ENCODE data around the gene PDE2A. TPM values are rescaled to one million over a fixed set of nuclear protein-coding genes. Genes with fewer than 3 reads are reported as not detected.
A peak's percentile ranks its signal among the peaks of the same experiment; 100 is the strongest.

The PDE2A gene
- total RNA-seq, 2 experiments from 2014 or later, result 0.40 to 0.48 TPM

DNA sequence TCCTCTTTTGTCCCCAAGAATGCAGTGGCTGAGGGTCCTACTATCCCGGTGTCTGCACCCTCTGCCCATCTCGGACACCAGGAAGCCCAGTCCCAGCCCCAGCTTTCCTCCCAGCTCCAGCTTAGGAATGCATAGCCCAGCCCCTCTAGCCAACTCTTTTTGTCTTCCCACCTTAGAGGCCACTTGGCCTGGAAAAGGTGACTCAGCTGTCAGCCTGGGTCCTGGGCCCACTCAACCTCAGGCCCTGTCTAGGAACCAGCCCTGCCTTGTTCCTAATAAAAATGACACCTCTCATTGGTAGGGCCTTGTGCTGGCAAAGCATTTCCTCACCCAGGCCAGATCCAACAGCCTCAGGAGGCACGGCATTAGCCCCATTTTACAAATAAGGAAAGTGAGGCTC is 28.2 kb downstream of the PDE2A start:
- no peaks in the 10 kb centered on the region for H3K9me3 Mint-ChIP-seq
- no peaks in the 10 kb centered on the region for H3K4me1 Mint-ChIP-seq
- POLR2A ChIA-PET, result no interaction called here
- CTCF ChIA-PET, result interaction anchor here (1.1 to 2.5 kb wide), 3 partner anchors 10 to 175 kb away, joined by 3 to 8 read pairs (median 4); no protein-coding TSS in a partner anchor
- H3K4me3 Mint-ChIP-seq, result no peak overlapping the region
- no peak overlapping the region for H3K27ac Mint-ChIP-seq
- no peak for DNase-seq
- H3K36me3 Mint-ChIP-seq (ENCODE audit: low read depth), result no peaks in the 10 kb centered on the region
- peaks cover 5% of the 10 kb centered on the region for H3K27me3 Mint-ChIP-seq

GRCh38 chr11:72643547-72643946 is 30.7 kb downstream of the PDE2A start:
- no peaks in the 10 kb centered on the region for H3K9me3 Mint-ChIP-seq
- ChIA-PET CTCF (interaction anchor here (0.6 to 2.5 kb wide), 9 partner anchors 8 to 172 kb away, joined by 3 to 10 read pairs (median 3); no protein-coding TSS in a partner anchor), POLR2A (no interaction called here)
- no peak overlapping the region for H3K4me3 Mint-ChIP-seq
- H3K36me3 Mint-ChIP-seq (ENCODE audit: low read depth), result no peaks in the 10 kb centered on the region
- peaks cover 5% of the 10 kb centered on the region for H3K27me3 Mint-ChIP-seq
- DNase-seq, result no peak
- no peaks in the 10 kb centered on the region for H3K4me1 Mint-ChIP-seq
- no peak overlapping the region for H3K27ac Mint-ChIP-seq

- CTCF ChIA-PET, result interaction anchor here (0.6 to 2.5 kb wide), 8 partner anchors 7 to 53 kb away, joined by 3 to 10 read pairs (median 3); no protein-coding TSS in a partner anchor
Measured at GRCh38 chr11:72642884-72643522, 31.2 kb downstream of the PDE2A start.

DNA sequence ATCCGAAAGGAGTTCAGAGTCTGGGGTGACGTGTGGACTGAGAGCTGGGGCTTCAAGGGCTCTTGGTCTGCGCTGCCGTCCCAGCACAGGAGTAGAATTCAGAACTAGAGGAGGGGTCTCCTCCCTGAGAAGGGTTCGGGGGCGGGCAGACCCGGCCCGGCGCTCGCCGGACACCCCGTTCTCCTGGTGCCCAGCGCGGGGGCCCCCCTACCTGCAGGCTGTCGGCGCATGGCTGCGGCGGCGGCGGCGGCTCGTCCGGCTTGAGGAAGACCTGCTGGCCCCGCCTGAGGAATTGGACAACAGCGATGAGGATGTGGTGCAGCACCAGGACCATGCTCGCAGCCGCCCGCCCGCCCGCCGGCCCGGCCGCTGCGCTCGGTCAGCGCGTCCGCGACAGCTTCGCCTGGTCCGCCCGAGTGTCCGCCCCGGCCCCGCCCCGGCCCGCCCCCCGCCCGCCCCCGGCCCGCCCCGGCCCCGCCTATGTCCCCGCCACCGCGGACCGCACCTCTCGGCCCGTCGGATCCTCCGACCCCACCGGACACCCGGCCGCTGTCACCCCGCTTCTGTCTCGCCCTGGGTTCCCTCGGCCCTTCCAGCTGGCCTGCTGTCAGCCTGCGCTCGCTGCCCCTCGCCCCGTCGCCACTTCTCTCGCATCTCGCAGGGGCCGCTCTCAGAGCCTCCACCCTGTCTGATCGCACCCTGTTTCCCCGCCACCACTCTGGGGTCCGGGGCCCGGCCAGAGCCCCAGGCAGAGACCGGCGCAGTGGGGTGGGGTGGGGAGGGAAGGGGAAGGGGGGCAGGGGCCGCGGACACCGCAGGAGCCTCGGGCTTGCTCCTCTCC is 32.0 kb downstream of the PDE2A start:
- peak overlapping the region; percentile 14 for H3K4me3 Mint-ChIP-seq
- H3K27ac Mint-ChIP-seq, result no peak overlapping the region
- POLR2A ChIA-PET, result no interaction called here
- no peaks in the 10 kb centered on the region for H3K9me3 Mint-ChIP-seq
- H3K4me1 Mint-ChIP-seq, result no peaks in the 10 kb centered on the region
- no peaks in the 10 kb centered on the region for H3K36me3 Mint-ChIP-seq (ENCODE audit: low read depth)
- no peak for DNase-seq
- CTCF ChIA-PET, result interaction anchor here (1.0 to 2.5 kb wide), 3 partner anchors 13 to 56 kb away, joined by 3 to 10 read pairs (median 4); no protein-coding TSS in a partner anchor
- H3K27me3 Mint-ChIP-seq, result peaks cover 5% of the 10 kb centered on the region

More at GRCh38 chr11:72642884-72643522, 31.2 kb downstream of the PDE2A start:
- peak; percentile 55 for DNase-seq
- Mint-ChIP-seq H3K36me3 (ENCODE audit: low read depth) (no peaks in the 10 kb centered on the region), H3K4me3 (no peak overlapping the region), H3K27me3 (peaks cover 5% of the 10 kb centered on the region), H3K9me3 (no peaks in the 10 kb centered on the region), H3K27ac (no peak overlapping the region), H3K4me1 (no peaks in the 10 kb centered on the region)
- POLR2A ChIA-PET, result no interaction called here

GRCh38 chr11:72641522-72642042 is 32.6 kb downstream of the PDE2A start:
- Mint-ChIP-seq H3K27ac (no peak overlapping the region), H3K36me3 (ENCODE audit: low read depth) (no peaks in the 10 kb centered on the region), H3K27me3 (peaks cover 5% of the 10 kb centered on the region), H3K4me1 (no peaks in the 10 kb centered on the region), H3K4me3 (no peak overlapping the region), H3K9me3 (no peaks in the 10 kb centered on the region)
- ChIA-PET CTCF (interaction anchor here (1.3 to 2.5 kb wide), 2 partner anchors 52 to 55 kb away, joined by 3 to 10 read pairs; no protein-coding TSS in a partner anchor), POLR2A (no interaction called here)
- no peak for DNase-seq

DNA sequence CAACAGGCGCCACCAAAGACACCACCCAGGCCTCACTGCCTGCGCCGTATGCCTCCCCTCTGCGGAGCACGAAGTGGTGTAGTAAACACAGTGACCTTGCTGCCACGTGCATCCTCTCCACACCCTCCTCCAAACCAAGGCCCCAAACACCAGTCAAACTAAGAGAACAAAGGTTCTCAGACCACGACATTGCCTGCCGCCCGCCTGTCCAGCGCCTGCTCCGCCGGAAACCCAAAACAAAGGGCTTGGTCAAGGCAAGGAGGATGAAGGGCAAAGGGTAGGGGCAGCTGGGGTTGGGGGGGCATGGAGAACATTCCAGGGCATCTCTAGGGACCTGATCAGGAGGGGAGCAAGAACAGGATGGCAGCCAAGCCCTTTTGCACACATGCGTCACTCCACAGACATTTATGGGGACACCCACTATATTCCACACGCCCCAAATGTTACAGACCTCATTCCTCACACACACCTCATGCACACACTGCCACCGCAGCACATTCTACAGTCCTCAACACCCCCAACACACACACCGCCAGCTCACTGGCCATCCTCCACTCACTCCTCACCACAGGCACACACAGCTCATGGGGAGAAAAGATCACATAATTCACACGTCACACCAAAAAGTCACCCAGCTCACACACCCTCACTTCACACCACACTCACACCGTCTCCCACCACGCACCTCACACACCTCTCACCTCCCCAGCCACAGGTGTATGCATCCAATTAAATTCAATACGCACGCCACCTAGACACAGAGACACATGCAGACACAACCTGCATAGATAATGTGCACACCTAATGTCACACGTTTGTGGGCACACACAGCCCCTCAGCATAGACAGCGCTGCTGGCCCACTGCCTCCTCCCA is 34.5 kb downstream of the PDE2A start:
- Mint-ChIP-seq H3K4me1 (no peaks in the 10 kb centered on the region), H3K27me3 (peaks cover 13% of the 10 kb centered on the region)

DNA sequence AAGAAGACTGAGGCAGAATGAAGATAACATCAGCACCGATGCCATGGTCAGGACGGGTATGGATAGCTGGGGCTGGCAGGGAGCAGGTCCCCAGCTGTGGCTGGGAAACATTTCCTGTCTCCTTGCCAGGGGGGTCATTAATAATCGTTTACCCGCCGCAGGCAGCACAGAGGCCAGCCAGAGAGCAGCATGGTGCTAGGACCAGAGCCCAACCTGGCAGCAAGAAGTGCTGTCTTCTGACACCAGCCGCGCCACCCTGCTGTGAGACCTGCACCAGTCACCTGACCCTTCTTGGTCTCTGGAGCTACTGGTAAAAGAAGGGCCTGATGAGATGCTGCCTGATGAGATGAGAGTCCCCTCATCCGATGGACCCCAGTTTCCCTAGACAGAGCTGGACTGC is 36.3 kb downstream of the PDE2A start:
- no peaks in the 10 kb centered on the region for H3K36me3 Mint-ChIP-seq (ENCODE audit: low read depth)
- no peaks in the 10 kb centered on the region for H3K9me3 Mint-ChIP-seq
- H3K4me1 Mint-ChIP-seq, result no peaks in the 10 kb centered on the region
- H3K4me3 Mint-ChIP-seq, result no peak overlapping the region
- H3K27ac Mint-ChIP-seq, result no peak overlapping the region
- POLR2A ChIA-PET, result no interaction called here
- CTCF ChIA-PET, result interaction anchor here (1.9 kb wide), 1 partner anchor 12 kb away, joined by 7 read pairs; no protein-coding TSS in a partner anchor
- peaks cover 8% of the 10 kb centered on the region for H3K27me3 Mint-ChIP-seq
- no peak for DNase-seq

More for the DNA sequence above, 34.5 kb downstream of the PDE2A start:
- Mint-ChIP-seq H3K4me3 (no peak overlapping the region), H3K36me3 (ENCODE audit: low read depth) (no peaks in the 10 kb centered on the region), H3K27ac (no peak overlapping the region), H3K9me3 (no peaks in the 10 kb centered on the region)
- ChIA-PET CTCF (interaction anchor here (1.3 kb wide), 1 partner anchor 33 kb away, joined by 4 read pairs; no protein-coding TSS in a partner anchor), POLR2A (no interaction called here)
- no peak for DNase-seq

DNA sequence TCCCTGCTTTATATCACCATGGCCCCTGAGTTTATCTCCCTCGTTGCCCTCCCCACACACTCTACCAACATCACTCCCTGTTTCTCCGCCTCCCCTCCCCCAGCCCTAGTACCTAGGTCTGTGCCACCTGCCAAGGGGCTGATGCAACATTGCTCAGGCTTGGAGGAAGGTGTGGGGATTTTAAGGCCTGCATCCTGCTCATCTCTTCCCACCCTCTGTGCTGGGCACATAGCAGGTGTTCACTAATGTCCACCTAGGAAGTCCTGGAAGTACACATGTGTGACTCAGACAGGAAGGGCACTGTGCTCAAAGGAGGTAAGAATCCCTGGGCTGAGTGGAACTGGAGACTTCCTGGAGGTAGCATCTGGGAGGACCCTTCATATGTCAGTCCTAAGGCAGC is 37.0 kb downstream of the PDE2A start:
- no peak overlapping the region for H3K27ac Mint-ChIP-seq
- no peaks in the 10 kb centered on the region for H3K4me1 Mint-ChIP-seq
- POLR2A ChIA-PET, result no interaction called here
- no peaks in the 10 kb centered on the region for H3K36me3 Mint-ChIP-seq (ENCODE audit: low read depth)
- H3K9me3 Mint-ChIP-seq, result no peaks in the 10 kb centered on the region
- no peak overlapping the region for H3K4me3 Mint-ChIP-seq
- CTCF ChIA-PET, result interaction anchor here (0.6 to 1.9 kb wide), 3 partner anchors 8 to 36 kb away, joined by 4 to 7 read pairs (median 4); no protein-coding TSS in a partner anchor
- no peak for DNase-seq
- H3K27me3 Mint-ChIP-seq, result peaks cover 8% of the 10 kb centered on the region

DNA sequence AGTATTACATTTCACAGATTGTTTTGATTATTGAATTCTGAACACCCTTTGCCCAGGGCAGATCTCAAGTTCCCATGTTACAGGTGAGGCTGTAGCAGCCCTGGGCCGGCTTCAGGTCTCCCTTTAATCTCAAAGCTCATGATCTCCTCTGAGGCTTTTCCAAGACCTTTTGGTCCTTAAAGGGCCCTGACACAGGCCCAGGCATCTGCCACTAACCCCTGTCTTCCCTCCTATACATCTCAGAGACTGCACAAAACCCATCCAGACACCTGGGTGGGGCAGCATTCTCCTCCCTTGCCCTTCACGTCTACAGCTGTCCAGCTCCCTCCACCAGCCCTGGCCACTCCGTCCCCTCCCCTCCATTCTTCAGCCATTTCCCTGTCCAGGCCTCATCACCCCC is 37.8 kb downstream of the PDE2A start:
- Mint-ChIP-seq H3K27me3 (peaks cover 8% of the 10 kb centered on the region), H3K4me3 (no peak overlapping the region), H3K4me1 (no peaks in the 10 kb centered on the region), H3K36me3 (ENCODE audit: low read depth) (no peaks in the 10 kb centered on the region), H3K27ac (no peak overlapping the region), H3K9me3 (no peaks in the 10 kb centered on the region)
- POLR2A ChIA-PET, result no interaction called here
- CTCF ChIA-PET, result interaction anchor here (1.0 to 1.4 kb wide), 2 partner anchors 9 to 47 kb away, joined by 3 to 4 read pairs; no protein-coding TSS in a partner anchor
- no peak for DNase-seq

DNA sequence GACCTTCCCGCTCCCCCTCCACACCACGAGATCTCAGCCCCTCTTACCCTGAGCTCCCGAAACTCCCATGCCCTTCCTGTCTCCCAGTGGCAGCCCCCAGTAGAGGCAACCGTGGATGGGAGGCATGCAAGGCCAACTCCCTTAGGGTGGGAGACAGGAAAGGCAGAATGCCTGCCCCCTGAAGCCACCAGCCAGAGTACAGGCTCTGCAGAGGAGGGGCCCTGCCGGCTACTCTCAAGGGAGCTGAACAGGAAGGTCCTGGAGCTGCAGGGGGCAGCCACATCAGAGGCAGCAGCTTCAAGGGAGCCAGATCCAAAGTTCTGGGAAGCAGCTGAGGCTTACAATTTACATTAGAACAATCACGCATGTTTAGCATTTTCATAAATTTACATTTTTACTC is 38.3 kb downstream of the PDE2A start:
- no peaks in the 10 kb centered on the region for H3K4me1 Mint-ChIP-seq
- H3K4me3 Mint-ChIP-seq, result no peak overlapping the region
- ChIA-PET CTCF (interaction anchor here (1.0 to 1.4 kb wide), 4 partner anchors 8 to 48 kb away, joined by 3 to 5 read pairs (median 4); no protein-coding TSS in a partner anchor), POLR2A (no interaction called here)
- H3K27me3 Mint-ChIP-seq, result peaks cover 8% of the 10 kb centered on the region
- no peaks in the 10 kb centered on the region for H3K36me3 Mint-ChIP-seq (ENCODE audit: low read depth)
- no peak overlapping the region for H3K27ac Mint-ChIP-seq
- DNase-seq, result no peak
- no peaks in the 10 kb centered on the region for H3K9me3 Mint-ChIP-seq

- POLR2A ChIA-PET, result no interaction called here
- Mint-ChIP-seq H3K27ac (no peak overlapping the region), H3K9me3 (no peaks in the 10 kb centered on the region)
Measured at GRCh38 chr11:72635309-72635915, 38.8 kb downstream of the PDE2A start.

More at GRCh38 chr11:72635309-72635915, 38.8 kb downstream of the PDE2A start:
- Mint-ChIP-seq H3K4me3 (no peak overlapping the region), H3K4me1 (no peaks in the 10 kb centered on the region), H3K27me3 (peaks cover 10% of the 10 kb centered on the region), H3K36me3 (ENCODE audit: low read depth) (no peaks in the 10 kb centered on the region)
- DNase-seq, result no peak
- CTCF ChIA-PET, result interaction anchor here (0.5 to 1.4 kb wide), 6 partner anchors 8 to 1459 kb away, joined by 3 to 5 read pairs (median 3); no protein-coding TSS in a partner anchor
